Mesothelial cell of epicardium (in vitro differentiated cells): Measurements from ENCODE around the gene MEP1A. TPM values are rescaled to one million over a fixed set of nuclear protein-coding genes. Genes with fewer than 3 reads are reported as not detected.

ENCODE experiments used
- DNase-seq, 2 experiments: peaks; one replicate each; pipeline ENCODE4 v3.0.0; 2021; ENCODE audit warnings: low spot score in 2 of 2; ENCODE audit not compliant: unreplicated experiment in 2 of 2
- H3K27ac Mint-ChIP-seq: 2 replicates; pipeline ENCODE4 v1.8.0; 2021; ENCODE audit warnings: mixed read lengths
- H3K27me3 Mint-ChIP-seq: 2 replicates; pipeline ENCODE4 v1.8.0; 2021; ENCODE audit warnings: low read depth, mixed read lengths
- H3K36me3 Mint-ChIP-seq: 2 replicates; pipeline ENCODE4 v1.8.0; 2021; ENCODE audit warnings: mixed read lengths
- H3K4me1 Mint-ChIP-seq: 2 replicates; pipeline ENCODE4 v1.8.0; 2021; ENCODE audit warnings: mixed read lengths
- H3K4me3 Mint-ChIP-seq: 2 replicates; pipeline ENCODE4 v1.8.0; 2021; ENCODE audit warnings: mild to moderate bottlenecking, moderate library complexity, mixed read lengths
- H3K9me3 Mint-ChIP-seq: 2 replicates; pipeline ENCODE4 v1.8.0; 2021; ENCODE audit warnings: mixed read lengths
- CTCF ChIP-seq: fragments of 200-600 bp; sonication (generic); IDR thresholded peaks from one replicate; pipeline ENCODE4 v1.5.0; 2021; ENCODE audit warnings: antibody characterized with exemption; ENCODE audit not compliant: unreplicated experiment
- total RNA-seq: library from RNA; stranded (reverse); gene quantifications from 3 replicates; pipeline ENCODE4 v1.2.1, GENCODE V29; 2021

The MEP1A gene
- total RNA-seq, 1 donor from 2014 or later: not detected

- no peak overlapping the region for H3K4me3 Mint-ChIP-seq
- no peaks in the 10 kb centered on the region for H3K27me3 Mint-ChIP-seq
- no peaks in the 10 kb centered on the region for H3K4me1 Mint-ChIP-seq
- no peaks in the 10 kb centered on the region for H3K9me3 Mint-ChIP-seq
- no peak for DNase-seq
- TF ChIP-seq CTCF: no peak
- no peaks in the 10 kb centered on the region for H3K36me3 Mint-ChIP-seq
- no peak overlapping the region for H3K27ac Mint-ChIP-seq
Measured at GRCh38 chr6:46790355-46790874, 2.8 kb upstream of the MEP1A start.

DNA sequence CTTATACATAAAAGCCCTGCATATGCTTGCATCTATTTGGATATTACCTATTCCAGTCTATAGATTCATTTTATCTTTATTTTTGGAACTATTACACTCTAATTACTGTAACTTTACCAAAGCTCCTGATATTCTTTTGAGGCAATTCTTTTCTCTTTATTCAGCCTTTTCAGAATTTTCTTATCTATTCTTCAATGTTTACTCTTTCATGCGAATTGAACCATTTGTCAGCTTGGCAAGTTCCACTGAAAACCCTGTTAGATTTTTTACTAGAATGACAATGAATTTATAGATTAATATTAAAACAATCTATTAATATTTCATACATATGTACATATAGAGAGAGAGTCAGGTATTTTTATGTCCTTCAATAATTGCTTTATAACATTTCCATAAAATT lies 554 bp upstream of the MEP1A start:
- Mint-ChIP-seq H3K27ac (no peak overlapping the region), H3K4me1 (no peaks in the 10 kb centered on the region), H3K9me3 (no peaks in the 10 kb centered on the region), H3K27me3 (no peaks in the 10 kb centered on the region), H3K36me3 (no peaks in the 10 kb centered on the region), H3K4me3 (no peak overlapping the region)
- TF ChIP-seq CTCF: no peak
- no peak for DNase-seq

GRCh38 chr6:46794068-46794467 lies 879 bp downstream of the MEP1A start:
- Mint-ChIP-seq H3K4me1 (no peaks in the 10 kb centered on the region), H3K9me3 (no peaks in the 10 kb centered on the region), H3K4me3 (no peak overlapping the region), H3K36me3 (no peaks in the 10 kb centered on the region), H3K27me3 (no peaks in the 10 kb centered on the region), H3K27ac (no peak overlapping the region)
- DNase-seq: no peak
- TF ChIP-seq CTCF: no peak

GRCh38 chr6:46795816-46796215 lies 2.6 kb downstream of the MEP1A start:
- no peak overlapping the region for H3K27ac Mint-ChIP-seq
- H3K4me3 Mint-ChIP-seq: no peak overlapping the region
- no peaks in the 10 kb centered on the region for H3K27me3 Mint-ChIP-seq
- H3K4me1 Mint-ChIP-seq: no peaks in the 10 kb centered on the region
- TF ChIP-seq CTCF: no peak
- H3K36me3 Mint-ChIP-seq: no peaks in the 10 kb centered on the region
- DNase-seq: no peak
- no peaks in the 10 kb centered on the region for H3K9me3 Mint-ChIP-seq

- no peak for DNase-seq
- Mint-ChIP-seq H3K4me3 (no peak overlapping the region), H3K4me1 (no peaks in the 10 kb centered on the region), H3K36me3 (no peaks in the 10 kb centered on the region), H3K27me3 (no peaks in the 10 kb centered on the region), H3K9me3 (no peaks in the 10 kb centered on the region), H3K27ac (no peak overlapping the region)
- no peak for TF ChIP-seq CTCF
Measured at GRCh38 chr6:46796848-46797580, 3.8 kb downstream of the MEP1A start.
